Muscle of back (tissue), 13 donors: ENCODE results near the gene SLC35A3. TPM values are rescaled to one million over a fixed set of nuclear protein-coding genes. Genes with fewer than 3 reads are reported as not detected.
"Not testable (repeated sequence)": the region's sequence is repeated elsewhere in the genome, so short reads cannot be mapped to it uniquely, and the experiment has no call there.

Experiments
- DNase-seq, 3 donors: peaks; one replicate each; pipeline versions ENCODE4 v3.0.0 to v3.0.0-alpha.2; 2013
- long read RNA-seq, 9 donors: transcript quantifications; one replicate each; lab custom pipeline, GENCODE V29; 2026
- polyA plus RNA-seq, 10 donors: library from polyadenylated mRNA; unstranded; fragments of 120-200 nt; gene quantifications; one replicate each; pipeline ENCODE4 v1.2.1, GENCODE V29; 2013; ENCODE audit not compliant: insufficient read length in 10 of 10

Gene SLC35A3
- 10 to 100 TPM in 9 of 10 donors, 1 to 10 TPM in 1; 9.7 to 20.8 (median 14.6) TPM for polyA plus RNA-seq
- long read RNA-seq, donor 1, full-length matches to known transcripts = 3 of 9 reads
- long read RNA-seq, donor 1, partial matches to known transcripts = 6 of 9 reads
- long read RNA-seq, donor 1, other reads (novel, unspliced or antisense) = 0 of 9 reads
- long read RNA-seq, donor 2, full-length matches to known transcripts = 2 of 2 reads
- long read RNA-seq, donor 2, partial matches to known transcripts = 0 of 2 reads
- long read RNA-seq, donor 2, other reads (novel, unspliced or antisense) = 0 of 2 reads
- long read RNA-seq, donor 3 = 0 reads
- long read RNA-seq, donor 4 = 0 reads
- long read RNA-seq, donor 5, full-length matches to known transcripts = 4 of 4 reads
- long read RNA-seq, donor 5, partial matches to known transcripts = 0 of 4 reads
- long read RNA-seq, donor 5, other reads (novel, unspliced or antisense) = 0 of 4 reads
- long read RNA-seq, donor 6, full-length matches to known transcripts = 1 of 6 reads
- long read RNA-seq, donor 6, partial matches to known transcripts = 5 of 6 reads
- long read RNA-seq, donor 6, other reads (novel, unspliced or antisense) = 0 of 6 reads
- long read RNA-seq, donor 7, full-length matches to known transcripts = 2 of 2 reads
- long read RNA-seq, donor 7, partial matches to known transcripts = 0 of 2 reads
- long read RNA-seq, donor 7, other reads (novel, unspliced or antisense) = 0 of 2 reads
- long read RNA-seq, donor 8, full-length matches to known transcripts = 2 of 2 reads
- long read RNA-seq, donor 8, partial matches to known transcripts = 0 of 2 reads
- long read RNA-seq, donor 8, other reads (novel, unspliced or antisense) = 0 of 2 reads
- long read RNA-seq, donor 9, partial matches to known transcripts = 0 of 1 reads
- long read RNA-seq, donor 9, other reads (novel, unspliced or antisense) = 0 of 1 reads

DNA sequence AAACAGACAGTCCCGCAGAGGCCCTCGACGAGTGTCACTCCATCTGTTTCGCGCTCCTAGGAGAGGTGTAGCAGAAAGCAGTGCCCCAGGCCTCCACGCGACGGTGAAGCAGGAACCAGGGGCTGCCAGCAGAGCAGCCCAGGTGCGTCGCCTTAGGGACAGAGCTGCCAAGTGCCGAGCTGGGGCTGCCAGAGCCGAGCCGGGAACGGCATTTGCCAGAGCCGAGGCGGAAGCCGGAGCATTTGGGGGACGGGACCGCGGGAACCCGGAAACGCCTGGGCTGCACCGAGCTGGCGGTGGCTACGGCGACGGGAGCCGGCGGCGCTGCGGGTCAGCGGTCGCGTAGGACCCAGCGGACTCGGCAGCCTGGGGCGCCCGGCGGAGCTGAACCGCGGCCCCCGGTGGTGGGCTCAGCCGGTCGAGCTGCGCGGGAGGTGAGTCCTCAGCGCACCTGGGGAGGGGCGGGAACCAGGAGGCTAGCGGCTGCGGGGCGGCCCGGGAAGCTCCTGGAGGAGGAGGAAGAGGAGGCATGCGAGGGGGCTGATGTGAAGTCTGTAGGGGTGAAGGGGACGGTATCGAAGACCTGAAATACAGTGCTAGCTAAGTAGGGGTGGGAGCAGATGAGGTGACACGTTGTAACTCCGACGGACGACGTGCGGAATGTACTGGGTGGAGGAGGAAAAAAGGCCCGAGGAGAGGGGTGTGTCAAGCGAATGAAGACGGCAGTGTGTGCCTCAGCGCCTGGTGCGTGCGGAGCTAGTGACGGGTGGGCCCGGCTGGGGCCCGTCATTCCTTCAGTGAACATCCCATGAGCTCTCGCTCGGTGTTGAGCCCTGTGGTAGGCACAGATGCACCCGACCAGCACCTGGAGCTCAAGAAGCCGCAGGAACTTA, at the start of gene SLC35A3:
Gene SLC35A3, plus strand, starts transcription at position 268 of the 893 bp plus-strand sequence. CDS start 23,559 bp downstream, outside the sequence.
- peak; percentile 58 to 92 (median 81) for DNase-seq

DNA sequence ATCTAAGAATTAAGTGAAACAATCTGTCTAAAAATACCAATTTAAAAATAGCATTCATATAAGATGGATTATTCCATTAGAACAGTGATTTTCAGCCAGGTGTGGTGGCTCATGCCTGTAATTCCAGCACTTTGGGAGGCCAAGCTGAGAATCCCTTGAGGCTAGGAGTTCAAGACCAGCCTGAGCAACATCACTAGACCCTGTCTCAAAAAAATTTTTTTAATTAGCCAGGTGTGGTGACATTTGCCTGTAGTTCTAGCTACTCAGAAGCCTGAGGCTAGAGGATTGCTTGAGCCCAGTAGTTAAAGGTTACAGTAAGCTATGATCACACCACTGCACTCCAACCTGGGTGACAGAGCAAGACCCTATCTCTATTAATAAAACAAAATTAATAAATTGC, 35.0 kb upstream of the SLC35A3 start:
- no peak for DNase-seq

DNA sequence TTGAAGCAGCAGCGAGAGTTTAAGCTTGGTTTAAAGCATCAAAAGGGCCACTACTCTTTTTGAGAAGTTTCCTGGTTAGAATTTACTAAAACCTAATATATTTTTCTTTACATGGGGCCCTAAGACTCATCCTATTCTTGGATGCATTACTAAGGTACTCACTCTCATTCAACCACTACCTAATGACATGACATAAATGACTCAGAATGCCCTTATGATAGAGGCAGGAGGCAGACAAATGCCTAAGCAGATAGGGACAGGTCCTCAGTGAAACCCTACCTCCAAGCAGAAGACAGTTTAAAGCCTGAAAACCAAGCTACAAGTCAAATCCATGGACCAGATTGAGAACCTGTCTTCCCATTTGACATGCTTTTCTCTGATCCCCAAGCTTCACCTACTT, 34.3 kb upstream of the SLC35A3 start:
- no peak for DNase-seq

DNA sequence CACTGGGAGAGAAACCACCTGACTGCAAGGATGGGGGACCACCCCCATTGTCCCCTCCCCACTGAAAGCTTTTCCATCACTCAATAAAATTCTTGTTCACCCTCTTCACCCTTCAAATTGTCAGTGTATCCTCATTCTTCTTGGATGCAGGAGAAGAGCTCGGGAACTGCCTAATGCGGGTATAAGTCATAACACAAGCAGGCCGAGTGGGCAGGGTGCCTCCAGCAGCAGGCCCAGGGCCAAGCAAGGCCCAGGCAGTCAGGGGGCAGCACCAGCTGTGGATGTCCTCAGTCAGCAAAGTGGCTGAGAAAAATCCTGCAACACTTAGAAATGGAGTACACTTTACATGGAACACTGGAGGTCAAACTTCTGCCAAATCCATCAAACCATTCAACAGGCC, 33.7 kb upstream of the SLC35A3 start:
- DNase-seq = no peak

DNA sequence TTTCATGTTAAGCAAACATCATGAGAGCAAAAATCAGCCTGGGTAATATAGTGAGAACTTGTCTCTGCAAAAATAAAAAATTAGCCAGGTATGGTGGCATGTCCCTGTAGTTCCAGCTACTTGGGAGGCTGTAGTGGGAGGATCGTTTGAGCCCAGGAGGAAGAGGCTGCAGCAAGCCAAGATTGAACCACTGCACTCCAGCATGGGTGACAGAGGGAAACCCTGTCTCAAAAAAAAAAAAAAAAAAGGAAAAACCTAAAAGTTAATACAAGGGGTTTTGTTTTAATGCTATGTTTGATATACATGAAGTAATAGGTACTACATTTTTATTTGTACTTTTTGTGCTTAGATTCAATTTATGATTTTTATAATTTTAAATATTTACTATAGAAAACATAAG, 27.1 kb upstream of the SLC35A3 start:
- no peak for DNase-seq

DNA sequence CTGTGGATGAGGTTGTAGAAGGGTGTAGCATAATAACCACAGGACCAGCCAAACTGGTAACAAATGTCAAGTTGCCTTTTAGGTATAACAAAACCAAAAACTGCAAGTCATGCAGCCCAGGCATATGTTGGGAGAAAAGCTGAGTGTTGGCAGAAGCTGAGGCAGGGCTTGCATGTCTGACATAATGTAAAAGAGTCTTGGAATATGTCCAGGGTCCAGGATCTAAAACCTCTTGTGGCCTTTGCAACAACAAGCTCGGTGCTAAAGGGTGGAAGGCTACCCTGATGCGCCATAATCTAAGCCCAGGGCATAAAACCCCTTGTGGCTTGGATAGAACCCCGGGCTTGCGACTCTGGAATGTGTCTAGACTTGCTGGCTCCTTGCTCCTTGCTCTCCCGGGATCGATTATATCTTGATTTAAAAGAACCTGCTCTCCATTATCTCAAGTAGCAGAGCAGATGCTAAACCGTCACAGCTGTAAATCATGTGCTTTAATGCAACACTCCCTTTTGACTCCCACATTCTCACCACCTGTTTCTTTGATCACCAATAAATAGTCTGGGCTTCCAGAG, 26.5 kb upstream of the SLC35A3 start:
- DNase-seq = peak; percentile 22 to 62 (median 57)

DNA sequence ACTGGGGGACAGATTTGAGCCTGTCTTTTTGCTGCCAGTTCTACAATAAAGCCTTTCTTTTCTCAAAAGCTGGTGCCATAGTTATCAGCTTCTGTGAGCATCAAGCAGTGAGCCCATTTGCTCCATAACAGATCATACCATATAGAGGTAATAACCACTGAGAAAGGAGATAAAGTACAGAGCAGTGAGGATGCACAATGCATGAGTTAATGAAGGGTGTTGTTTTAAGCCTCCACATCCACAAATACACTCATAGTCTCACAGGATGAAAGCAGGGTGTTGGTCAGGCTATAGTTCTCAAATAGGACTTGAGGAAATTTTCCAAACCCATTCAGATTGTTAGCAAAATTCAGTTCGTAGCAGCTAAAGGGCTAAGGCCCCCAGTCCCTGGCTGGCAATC, 25.6 kb upstream of the SLC35A3 start:
- no peak for DNase-seq

DNA sequence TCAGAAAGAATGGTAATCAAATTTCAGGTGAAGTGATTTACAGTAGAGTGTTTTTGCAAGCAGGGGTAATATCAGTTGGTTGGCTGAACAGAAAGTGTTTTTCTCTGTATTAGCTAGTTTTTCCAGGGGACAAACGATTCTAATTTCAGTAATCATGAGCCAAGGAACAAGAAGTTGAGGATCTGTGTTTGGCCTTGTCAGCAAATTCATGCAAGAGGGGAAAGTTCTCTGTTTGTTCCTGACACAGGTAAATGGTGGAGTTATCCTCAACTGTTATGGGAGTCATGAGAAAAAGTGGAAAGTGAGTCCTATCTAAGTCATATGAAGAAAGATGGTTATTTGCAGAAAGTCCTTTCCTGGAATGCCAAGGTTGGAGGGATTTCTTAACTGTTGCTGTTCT, 24.6 kb upstream of the SLC35A3 start:
- DNase-seq = no peak

DNA sequence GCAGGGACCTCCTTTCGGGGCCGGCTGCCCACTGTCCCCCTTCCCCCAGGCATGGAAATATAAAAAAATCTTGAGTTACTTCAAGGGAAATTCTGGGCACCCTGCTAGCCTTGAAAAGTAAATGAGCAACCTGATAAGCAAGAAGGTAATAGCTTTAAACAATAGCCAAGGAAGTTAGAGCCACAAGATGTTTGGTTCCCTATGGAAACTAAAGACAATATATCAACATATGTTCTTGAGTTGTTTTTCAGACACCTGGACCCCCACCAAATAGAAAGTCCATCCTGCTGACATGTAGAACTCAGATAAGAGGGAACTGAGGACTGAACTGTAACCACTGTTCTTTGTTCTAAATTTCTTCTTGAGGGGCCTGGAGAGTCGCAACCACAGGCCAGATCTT, 19.3 kb upstream of the SLC35A3 start:
- DNase-seq = no peak

DNA sequence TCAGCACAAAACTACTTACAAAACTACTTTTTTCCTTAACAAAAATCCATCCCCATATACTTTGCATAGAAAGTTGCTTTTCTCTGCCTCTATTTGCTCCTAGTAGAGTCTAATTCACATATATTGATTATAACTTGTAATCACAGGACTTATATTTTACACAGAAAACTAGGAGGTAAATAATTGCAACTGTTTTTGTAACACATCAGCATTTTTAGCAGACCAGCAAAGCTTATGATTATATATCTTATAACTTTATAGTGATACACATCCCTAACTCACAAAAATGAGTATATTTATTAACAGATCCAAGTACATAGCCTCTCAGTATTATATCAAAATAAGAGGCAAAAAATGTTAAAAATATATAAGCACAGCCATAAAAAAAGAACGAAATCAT, 17.3 kb upstream of the SLC35A3 start:
- no peak for DNase-seq

DNA sequence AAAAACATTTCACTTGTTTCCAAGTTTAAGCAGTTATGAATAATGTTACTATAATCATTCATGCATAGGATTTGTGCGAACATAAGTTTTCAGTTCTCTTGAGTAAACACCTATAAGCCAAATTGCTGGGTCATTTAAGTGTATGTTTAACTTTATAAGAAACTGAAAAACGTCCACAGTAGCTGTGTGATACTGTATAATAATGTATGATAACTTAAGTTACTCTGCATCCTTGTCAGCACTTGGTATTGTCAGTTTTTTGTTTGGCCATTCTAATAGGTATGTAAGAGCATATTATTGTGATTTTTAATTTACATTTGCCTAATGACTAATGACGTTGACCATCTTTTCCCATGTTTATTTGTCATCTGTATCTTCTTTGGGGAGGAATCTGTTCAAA, 14.4 kb upstream of the SLC35A3 start:
- DNase-seq = no peak

DNA sequence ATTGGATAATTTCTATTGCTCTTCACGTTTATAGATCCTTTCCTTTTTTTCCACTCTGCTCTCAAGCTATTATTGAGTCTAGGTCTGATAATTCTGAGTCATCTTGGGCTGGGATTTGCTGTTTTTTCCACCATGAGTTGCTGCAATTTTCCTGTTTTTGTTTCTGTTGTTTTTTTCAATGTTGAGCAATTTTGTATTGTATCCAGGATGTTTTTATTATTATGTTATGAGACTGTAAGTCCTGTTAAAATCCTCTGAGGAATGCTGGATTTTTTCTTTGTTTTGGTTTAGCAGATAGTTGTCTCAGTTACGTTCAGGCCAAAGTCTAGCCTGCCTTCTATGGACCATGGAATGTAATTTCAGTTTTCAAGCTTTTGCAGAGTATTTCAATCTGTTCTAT, 13.0 kb upstream of the SLC35A3 start:
- peak; percentile 40 to 76 (median 61) for DNase-seq

DNA sequence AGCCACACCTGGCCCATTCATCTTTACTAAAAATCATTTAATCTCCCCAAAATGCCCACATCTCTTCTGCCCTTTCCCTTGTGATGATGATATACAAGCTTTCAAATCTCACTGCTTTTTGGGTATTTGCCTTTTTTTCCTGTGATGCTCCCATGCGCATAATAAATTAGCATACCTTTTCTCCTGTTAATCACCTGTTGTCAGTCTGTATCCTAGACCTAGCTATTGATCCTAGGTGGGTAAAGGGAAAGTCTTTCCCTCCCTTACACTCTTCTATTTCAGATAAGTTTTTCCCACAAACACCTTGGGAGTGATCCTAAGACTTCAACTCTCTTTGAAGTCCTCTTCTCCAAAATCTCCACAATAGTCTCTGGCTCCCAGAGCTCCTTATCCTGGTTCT, 12.0 kb upstream of the SLC35A3 start:
- DNase-seq = no peak

DNA sequence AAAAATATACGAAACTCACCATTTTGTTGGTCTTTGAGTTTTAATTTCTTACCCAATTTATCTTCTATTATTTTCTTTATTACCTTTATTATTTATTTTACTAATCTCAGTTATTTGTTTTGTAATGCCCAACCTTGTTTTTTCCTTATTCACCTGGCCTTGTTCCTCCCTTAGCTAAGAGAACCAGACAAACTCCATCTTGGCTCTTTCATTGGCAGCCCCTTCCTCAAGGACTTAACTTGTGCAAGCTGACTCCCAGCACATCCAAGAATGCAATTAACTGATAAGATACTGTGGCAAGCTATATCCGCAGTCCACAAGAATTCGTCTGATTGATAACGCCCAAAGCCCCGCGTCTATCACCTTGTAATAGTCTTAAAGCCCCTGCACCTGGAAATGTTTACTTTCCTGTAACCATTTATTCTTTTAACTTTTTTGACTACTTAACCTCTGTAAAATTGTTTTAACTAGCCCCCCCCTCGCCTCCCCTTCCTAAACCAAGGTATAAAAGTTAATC, 10.5 kb upstream of the SLC35A3 start:
- DNase-seq = not testable (repeated sequence)

DNA sequence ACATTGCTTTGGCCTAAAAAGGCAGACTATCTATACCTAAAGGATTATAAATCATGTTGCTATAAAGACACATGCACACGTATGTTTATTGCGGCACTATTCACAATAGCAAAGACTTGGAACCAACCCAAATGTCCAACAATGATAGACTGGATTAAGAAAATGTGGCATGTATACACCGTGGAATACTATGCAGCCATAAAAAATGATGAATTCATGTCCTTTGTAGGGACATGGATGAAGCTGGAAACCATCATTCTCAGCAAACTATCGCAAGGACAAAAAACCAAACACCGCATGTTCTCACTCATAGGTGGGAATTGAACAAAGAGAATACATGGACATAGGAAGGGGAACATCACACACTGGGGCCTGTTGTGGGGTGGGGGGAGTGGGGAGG, 9.5 kb upstream of the SLC35A3 start:
- DNase-seq = not testable (repeated sequence)

DNA sequence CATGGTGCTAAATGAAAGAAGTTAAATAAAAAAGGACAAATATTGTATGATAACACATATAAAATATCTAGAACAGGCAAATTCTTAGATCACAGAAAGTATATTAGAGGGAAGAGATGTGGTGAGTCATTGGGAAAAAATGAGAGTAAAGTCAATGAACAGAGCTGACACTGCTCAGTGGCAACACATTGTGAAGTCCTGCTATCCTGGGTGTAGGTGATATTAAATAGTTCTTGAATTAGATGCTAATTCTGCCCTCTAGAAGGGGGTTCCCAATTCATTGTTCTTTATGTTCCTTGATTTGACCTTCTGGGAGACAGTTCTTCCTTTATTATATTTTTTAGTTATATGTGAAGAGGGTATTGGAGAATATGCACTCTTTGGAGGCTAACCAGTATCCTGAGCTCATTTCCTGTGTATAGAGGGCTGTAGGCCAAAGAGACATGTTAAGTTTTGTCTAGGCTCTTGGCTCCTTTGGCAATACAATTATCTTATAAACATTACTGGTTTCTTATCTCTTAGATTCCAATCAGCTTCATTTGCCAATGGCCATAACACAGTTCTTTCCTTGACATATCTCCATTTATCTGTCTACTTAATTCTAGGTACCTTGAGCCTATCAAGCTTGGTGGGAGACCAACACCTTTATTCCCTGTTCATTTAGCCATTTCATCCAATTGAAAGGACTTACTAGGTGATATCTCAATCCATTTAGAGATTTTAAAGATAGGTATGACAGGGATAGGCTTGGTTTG, 6.6 kb upstream of the SLC35A3 start:
- peak in 1 of 3 donors; percentile 21 for DNase-seq

DNA sequence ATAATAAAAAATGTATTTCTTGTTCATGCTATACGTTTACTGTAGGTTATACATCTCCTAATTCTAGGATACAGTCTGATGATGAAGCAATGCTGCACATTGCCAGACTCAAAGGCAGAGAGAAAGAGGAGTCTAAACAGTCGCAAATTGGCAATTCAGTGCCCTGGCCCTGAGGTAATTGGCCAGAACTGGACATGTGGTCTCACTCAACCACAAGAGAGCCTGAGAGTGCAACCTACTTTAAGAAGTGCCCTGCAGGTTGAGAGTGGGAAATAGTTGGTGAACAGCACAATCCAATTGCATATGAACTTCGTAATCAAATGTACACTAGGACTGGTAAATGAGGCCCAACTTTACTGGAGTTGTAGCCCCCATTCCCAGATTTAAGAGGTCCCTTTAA, 5.0 kb upstream of the SLC35A3 start:
- no peak for DNase-seq

DNA sequence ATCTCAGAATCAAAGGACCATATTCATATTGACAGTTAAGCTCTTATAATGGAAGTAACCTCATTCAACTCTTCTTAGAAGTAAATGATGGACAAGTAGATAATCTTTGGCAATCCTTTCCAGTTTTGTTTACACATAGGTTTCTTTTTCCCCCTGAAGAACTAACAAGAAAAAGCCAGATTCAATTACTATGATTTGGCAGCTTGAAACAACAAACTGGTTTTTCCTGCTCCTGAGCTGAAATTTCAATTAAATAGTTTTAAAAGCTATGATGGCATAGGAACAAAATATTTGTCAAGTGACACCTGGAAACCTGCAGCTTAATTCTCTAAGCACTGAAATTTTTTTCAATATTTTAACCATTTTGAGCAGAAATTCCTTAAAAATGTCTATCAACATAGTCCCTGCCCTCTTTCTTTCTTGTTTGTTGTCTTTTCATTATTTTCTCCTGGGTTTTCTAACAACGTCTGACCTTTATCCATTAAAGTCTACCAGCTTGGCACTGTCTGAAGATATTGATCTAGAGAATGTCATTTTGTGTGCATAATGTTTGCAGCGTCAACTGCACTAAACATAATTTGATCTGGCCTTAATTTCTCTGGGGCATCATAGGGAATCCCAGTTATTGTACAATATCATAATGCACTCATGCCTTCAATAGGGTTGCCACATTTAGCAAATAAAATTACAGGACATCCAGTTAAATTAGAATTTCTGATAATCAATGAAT, 4.0 kb upstream of the SLC35A3 start:
- no peak for DNase-seq

DNA sequence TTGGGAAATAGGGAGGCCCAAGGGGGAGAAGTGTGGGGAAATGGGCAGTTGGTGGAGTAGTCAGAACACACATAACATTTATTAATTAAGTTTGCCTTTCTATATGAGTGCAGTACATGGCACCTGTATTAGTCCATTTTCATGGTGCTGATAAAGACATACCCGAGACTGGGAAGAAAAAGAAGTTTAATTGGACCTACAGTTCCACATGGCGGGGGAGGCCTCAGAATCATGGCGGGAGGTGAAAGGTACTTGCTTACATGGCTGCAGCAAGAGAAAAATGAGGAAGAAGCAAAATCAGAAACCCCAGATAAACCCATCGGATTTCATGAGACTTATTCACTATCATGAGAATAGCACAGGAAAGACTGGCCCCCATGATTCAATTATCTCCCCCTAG, 1.6 kb upstream of the SLC35A3 start:
- DNase-seq = no peak
